Neural cell (in vitro differentiated cells): ENCODE measurements around the gene MIGA2. TPM values are rescaled to one million over a fixed set of nuclear protein-coding genes. Genes with fewer than 3 reads are reported as not detected.

Source experiments
- H2AFZ ChIP-seq: fragments of 200-600, 300-800 bp; sonication (generic), shearing (Covaris generic); 2 replicates; pipeline ENCODE4 v1.6.0; 2014; ENCODE audit warnings: low read depth, mild to moderate bottlenecking, antibody characterized with exemption, low read length, moderate library complexity
- H3F3A ChIP-seq: fragments of 200-600 bp; shearing (Covaris generic); 2 replicates; pipeline ENCODE4 v1.6.1; 2016; ENCODE audit warnings: mild to moderate bottlenecking, moderate library complexity, mixed read lengths, antibody characterized with exemption, low read length; ENCODE audit not compliant: insufficient read depth, poor library complexity, severe bottlenecking
- H3K27ac ChIP-seq: fragments of 200-600, 300-800 bp; sonication (generic), shearing (Covaris generic); 2 replicates; pipeline ENCODE4 v1.5.1; 2014; ENCODE audit warnings: mild to moderate bottlenecking, low read length, moderate library complexity
- H3K27me3 ChIP-seq: fragments of 300-800, 200-600 bp; sonication (generic), shearing (Covaris generic); 2 replicates; pipeline ENCODE4 v1.6.0; 2014; ENCODE audit warnings: mild to moderate bottlenecking, low read depth, low read length, moderate library complexity; ENCODE audit not compliant: insufficient read depth
- H3K36me3 ChIP-seq: fragments of 300-800, 200-600 bp; sonication (generic), shearing (Covaris generic); 2 replicates; pipeline ENCODE4 v1.5.1; 2014; ENCODE audit warnings: mild to moderate bottlenecking, antibody characterized with exemption, low read length, moderate library complexity; ENCODE audit not compliant: insufficient read depth
- H3K4me2 ChIP-seq: fragments of 300-800, 200-600 bp; sonication (generic), shearing (Covaris generic); 2 replicates; pipeline ENCODE4 v1.6.0; 2014; ENCODE audit warnings: mild to moderate bottlenecking, low read length
- H3K4me3 ChIP-seq: fragments of 300-800, 200-600 bp; sonication (generic), shearing (Covaris generic); 2 replicates; pipeline ENCODE4 v1.5.1; 2014; ENCODE audit warnings: mild to moderate bottlenecking, low read length, moderate library complexity
- H3K79me2 ChIP-seq: fragments of 200-600 bp; shearing (Covaris generic); replicated peaks from 2 replicates; pipeline ENCODE4 v1.6.0; 2014; ENCODE audit warnings: mild to moderate bottlenecking, low read length, moderate library complexity; ENCODE audit not compliant: insufficient read depth
- H3K9ac ChIP-seq: fragments of 300-800, 200-600 bp; sonication (generic), shearing (Covaris generic); 2 replicates; pipeline ENCODE4 v1.6.1; 2016; ENCODE audit warnings: mild to moderate bottlenecking, low read length, mixed read lengths
- H3K9me2 ChIP-seq: fragments of 200-600 bp; shearing (Covaris generic); 2 replicates; pipeline ENCODE4 v1.6.1; 2016; ENCODE audit warnings: mild to moderate bottlenecking, low read length, mixed read lengths; ENCODE audit not compliant: insufficient read depth
- H3K9me3 ChIP-seq: fragments of 200-600, 300-800 bp; sonication (generic), shearing (Covaris generic); 2 replicates; pipeline ENCODE4 v1.6.1; 2016; ENCODE audit warnings: mild to moderate bottlenecking, mixed run types, low read length, moderate library complexity, mixed read lengths
- H4K20me1 ChIP-seq: fragments of 200-600 bp; shearing (Covaris generic); 2 replicates; pipeline ENCODE4 v1.6.1; 2016; ENCODE audit warnings: mild to moderate bottlenecking, mixed run types; ENCODE audit not compliant: insufficient read depth
- CTCF ChIP-seq: fragments of 450-650 bp; IDR thresholded peaks from 2 replicates; pipeline ENCODE4 v1.5.1; 2014; ENCODE audit warnings: antibody characterized with exemption, mild to moderate bottlenecking, moderate library complexity; ENCODE audit not compliant: poor library complexity, severe bottlenecking
- EP300 ChIP-seq: fragments of 450-650 bp; conservative IDR thresholded peaks from 2 replicates; pipeline ENCODE4 v1.6.1; 2014; ENCODE audit warnings: antibody characterized with exemption, mild to moderate bottlenecking, moderate library complexity; ENCODE audit not compliant: poor library complexity, severe bottlenecking
- EZH2 ChIP-seq: fragments of 200-600, 300-800 bp; shearing (Covaris generic), sonication (generic); IDR thresholded peaks from 2 replicates; pipeline ENCODE4 v1.6.1; 2014; ENCODE audit warnings: antibody characterized with exemption, low read length, borderline replicate concordance, mild to moderate bottlenecking; ENCODE audit not compliant: insufficient read depth, poor library complexity, severe bottlenecking
- MXI1 ChIP-seq: fragments of 450-650 bp; conservative IDR thresholded peaks from 2 replicates; pipeline ENCODE4 v1.6.1; 2014; ENCODE audit warnings: antibody characterized with exemption, mild to moderate bottlenecking; ENCODE audit not compliant: poor library complexity, severe bottlenecking
- POLR2AphosphoS5 ChIP-seq: IDR thresholded peaks from 2 replicates; pipeline ENCODE4 v1.6.1; 2012
- RAD21 ChIP-seq: fragments of 450-650 bp; conservative IDR thresholded peaks from 2 replicates; pipeline ENCODE4 v1.6.1; 2014; ENCODE audit warnings: antibody characterized with exemption, mild to moderate bottlenecking, moderate library complexity
- SMC3 ChIP-seq: fragments of 450-650 bp; conservative IDR thresholded peaks from 2 replicates; pipeline ENCODE4 v1.6.1; 2014; ENCODE audit warnings: antibody characterized with exemption, mild to moderate bottlenecking, moderate library complexity; ENCODE audit not compliant: poor library complexity
- TAF1 ChIP-seq: IDR thresholded peaks from 2 replicates; pipeline ENCODE4 v1.6.1; 2012; ENCODE audit warnings: low read depth
- polyA plus RNA-seq: library from polyadenylated mRNA; depleted of rRNA; stranded (reverse); fragments of >200 nt; gene quantifications from 2 replicates; pipeline ENCODE4 v1.2.3, GENCODE V29; 2014
- TF ChIP-seq, protein P1 (sequence below): IDR thresholded peaks from 2 replicates; pipeline ENCODE4 v1.6.1; 2012; ENCODE audit warnings: borderline replicate concordance

MIGA2 gene
- polyA plus RNA-seq, 1 donor from 2014 or later = 42.4 TPM

GRCh38 chr9:129077236-129077635, 40.8 kb downstream of the MIGA2 start:
- Histone ChIP-seq H3K79me2 (peaks cover 10% of the 10 kb centered on the region), H3K36me3 (no peaks in the 10 kb centered on the region), H3F3A (no peaks in the 10 kb centered on the region), H3K9ac (no peak overlapping the region), H3K27ac (no peak overlapping the region), H2AFZ (no peak overlapping the region), H3K9me3 (no peaks in the 10 kb centered on the region), H3K27me3 (no peaks in the 10 kb centered on the region), H3K9me2 (no peaks in the 10 kb centered on the region), H3K4me3 (no peak overlapping the region), H4K20me1 (no peaks in the 10 kb centered on the region), H3K4me2 (no peak overlapping the region)
- TF ChIP-seq POLR2AphosphoS5 (no peak), EP300 (no peak), CTCF (no peak), SMC3 (no peak), EZH2 (no peak), MXI1 (no peak)
- TF ChIP-seq, protein P1, sequence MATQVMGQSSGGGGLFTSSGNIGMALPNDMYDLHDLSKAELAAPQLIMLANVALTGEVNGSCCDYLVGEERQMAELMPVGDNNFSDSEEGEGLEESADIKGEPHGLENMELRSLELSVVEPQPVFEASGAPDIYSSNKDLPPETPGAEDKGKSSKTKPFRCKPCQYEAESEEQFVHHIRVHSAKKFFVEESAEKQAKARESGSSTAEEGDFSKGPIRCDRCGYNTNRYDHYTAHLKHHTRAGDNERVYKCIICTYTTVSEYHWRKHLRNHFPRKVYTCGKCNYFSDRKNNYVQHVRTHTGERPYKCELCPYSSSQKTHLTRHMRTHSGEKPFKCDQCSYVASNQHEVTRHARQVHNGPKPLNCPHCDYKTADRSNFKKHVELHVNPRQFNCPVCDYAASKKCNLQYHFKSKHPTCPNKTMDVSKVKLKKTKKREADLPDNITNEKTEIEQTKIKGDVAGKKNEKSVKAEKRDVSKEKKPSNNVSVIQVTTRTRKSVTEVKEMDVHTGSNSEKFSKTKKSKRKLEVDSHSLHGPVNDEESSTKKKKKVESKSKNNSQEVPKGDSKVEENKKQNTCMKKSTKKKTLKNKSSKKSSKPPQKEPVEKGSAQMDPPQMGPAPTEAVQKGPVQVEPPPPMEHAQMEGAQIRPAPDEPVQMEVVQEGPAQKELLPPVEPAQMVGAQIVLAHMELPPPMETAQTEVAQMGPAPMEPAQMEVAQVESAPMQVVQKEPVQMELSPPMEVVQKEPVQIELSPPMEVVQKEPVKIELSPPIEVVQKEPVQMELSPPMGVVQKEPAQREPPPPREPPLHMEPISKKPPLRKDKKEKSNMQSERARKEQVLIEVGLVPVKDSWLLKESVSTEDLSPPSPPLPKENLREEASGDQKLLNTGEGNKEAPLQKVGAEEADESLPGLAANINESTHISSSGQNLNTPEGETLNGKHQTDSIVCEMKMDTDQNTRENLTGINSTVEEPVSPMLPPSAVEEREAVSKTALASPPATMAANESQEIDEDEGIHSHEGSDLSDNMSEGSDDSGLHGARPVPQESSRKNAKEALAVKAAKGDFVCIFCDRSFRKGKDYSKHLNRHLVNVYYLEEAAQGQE = no peak

GRCh38 chr9:129078691-129079503, 42.5 kb downstream of the MIGA2 start:
- no peaks in the 10 kb centered on the region for H3K36me3 ChIP-seq
- no peak overlapping the region for H3K9ac ChIP-seq
- H3K9me3 ChIP-seq = no peaks in the 10 kb centered on the region
- no peaks in the 10 kb centered on the region for H3F3A ChIP-seq
- no peak overlapping the region for H3K27ac ChIP-seq
- TF ChIP-seq EZH2 (no peak), MXI1 (no peak), SMC3 (no peak), TAF1 (no peak), RAD21 (no peak), POLR2AphosphoS5 (no peak), EP300 (no peak), CTCF (no peak)
- TF ChIP-seq, protein P1 = no peak
- H3K79me2 ChIP-seq = peaks cover 18% of the 10 kb centered on the region
- H2AFZ ChIP-seq = no peak overlapping the region
- H3K4me3 ChIP-seq = no peak overlapping the region
- H3K4me2 ChIP-seq = no peak overlapping the region
- no peaks in the 10 kb centered on the region for H4K20me1 ChIP-seq
- H3K9me2 ChIP-seq = no peaks in the 10 kb centered on the region
- H3K27me3 ChIP-seq = no peaks in the 10 kb centered on the region
